H1 (cell line): ENCODE data around the gene CFAP221. TPM values are rescaled to one million over a fixed set of nuclear protein-coding genes. Genes with fewer than 3 reads are reported as not detected.

Experiments used
- BCL11A ChIP-seq, 2 experiments: IDR thresholded peaks; one replicate each; pipeline ENCODE4 v1.6.1; 2011; ENCODE audit warnings: low read depth in 2 of 2, low read length in 2 of 2, mild to moderate bottlenecking in 2 of 2
- SP4 ChIP-seq: IDR thresholded peaks from 2 replicates; pipeline ENCODE4 v1.6.1; 2012; ENCODE audit warnings: low read length, inconsistent platforms
- polyA plus RNA-seq, 7 experiments: library from polyadenylated mRNA; depleted of rRNA in 3 of 7; stranded (reverse) in 5 of 7; unstranded in 2 of 7; fragments of >200 nt in 5 of 7; fragments of 200-250 nt in 2 of 7; gene quantifications; 1 replicate in 5 of 7; 2 replicates in 1 of 7; 4 replicates in 1 of 7; pipeline versions ENCODE4 v1.2.1 to v1.2.3, GENCODE V29; 2011 to 2013; ENCODE audit warnings: missing spikeins in 2 of 7, mixed read lengths in 2 of 7
- total RNA-seq: library from RNA; stranded (reverse); fragmentation: NEBNext Ultra II Directional; extraction: Animal tissue kit (Norgen Biotek cat#: 25700); gene quantifications from 2 replicates; pipeline ENCODE4 v1.2.1, GENCODE V29; 2021

The CFAP221 gene
- total and polyA plus RNA-seq, 2 of the 8 experiments (the other 6 are each of a cell fraction or from before 2014, with no cell fraction given), result 0.14 to 0.71 TPM

DNA sequence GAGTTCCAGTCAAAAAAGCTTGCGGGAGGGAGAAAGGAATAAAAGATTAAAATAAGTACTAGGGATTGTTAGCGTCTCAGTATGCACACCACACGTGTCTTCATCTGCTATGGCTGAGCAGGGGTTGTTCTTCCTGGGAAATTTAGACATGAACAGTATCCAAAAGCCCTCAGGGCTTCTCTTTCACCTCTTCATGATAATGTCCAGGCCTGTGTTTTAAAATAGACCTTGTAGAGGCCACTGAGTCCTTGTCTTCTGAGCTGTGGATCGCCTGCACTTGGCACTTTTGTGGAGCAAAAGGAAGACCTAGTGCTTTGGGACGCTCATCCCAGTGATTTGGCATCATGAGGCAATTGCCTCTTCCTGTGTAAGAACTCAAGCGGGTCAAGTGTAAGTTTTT is 52.4 kb downstream of the CFAP221 start (continued):
- TF ChIP-seq SP4, result no peak
- no peak for TF ChIP-seq BCL11A (IDR thresholded peaks at IDR 0.05; ENCODE audit: low read depth in 2 of 2, low read length in 2 of 2)
